HCT116 (cell line): ENCODE results near the gene GPR146. TPM values are rescaled to one million over a fixed set of nuclear protein-coding genes. Genes with fewer than 3 reads are reported as not detected.

ENCODE experiments used
- ATAC-seq: fragments of 200-7000 bp; cut with Tn5 transposase; 2 replicates; pipeline ENCODE4 v1.9.1; 2020; ENCODE audit warnings: mild to moderate bottlenecking, moderate library complexity
- BruUV-seq: library from RNA; stranded (reverse); fragments of 400-500 nt; replicated peaks from 2 replicates; lab custom pipeline; 2021; lab: Mats Ljungman, UMichigan
- CTCF ChIA-PET: fragments of 300-600 bp; sonication (Branson Sonifier 250); formaldehyde crosslinking; loops from one replicate; lab custom pipeline; 2021; ENCODE audit warnings: antibody characterized with exemption; lab: Charles Lee
- POLR2A ChIA-PET: fragments of 300-600, 350-600 bp; sonication (Branson Sonifier 250); formaldehyde crosslinking; loops from one replicate; lab custom pipeline; 2021; ENCODE audit warnings: antibody characterized with exemption; lab: Charles Lee
- RAD21 ChIA-PET, 2 experiments: fragments of 300-600 bp; sonication (Branson Sonifier 250); formaldehyde crosslinking; loops; one replicate each; lab custom pipeline; 2023; ENCODE audit warnings: low total read pairs in 2 of 2; ENCODE audit not compliant: uncharacterized antibody in 2 of 2, unreplicated experiment in 2 of 2, low non-redundant PET in 1 of 2; lab: Charles Lee
- DNase-seq: peaks from one replicate; pipeline ENCODE4 v3.0.0-alpha.2; 2010; ENCODE audit warnings: low read depth, low spot score
- H2AFZ ChIP-seq: fragments of 200-600 bp; shearing (Covaris generic), sonication (generic); 2 replicates; pipeline ENCODE4 v1.6.1; 2017; ENCODE audit warnings: low read depth, mixed run types, mixed read lengths, antibody characterized with exemption, low read length; ENCODE audit not compliant: poor library complexity, severe bottlenecking
- H3K27ac ChIP-seq: 2 replicates; pipeline ENCODE4 v1.5.1; 2012; ENCODE audit warnings: low read depth, low read length
- H3K27me3 ChIP-seq: fragments of 200-600 bp; sonication (generic); 2 replicates; pipeline ENCODE4 v1.6.1; 2016; ENCODE audit warnings: mixed run types, low read length, mixed read lengths; ENCODE audit not compliant: insufficient read depth
- H3K36me3 ChIP-seq, 2 experiments: fragments of 200-500 bp in 1 of 2; fragments of 200-600 bp in 1 of 2; sonication (Bioruptor generic) in 1 of 2; sonication (generic) in 1 of 2; 2 replicates each; pipeline versions ENCODE4 v1.5.1 to v1.6.1; 2014 to 2016; ENCODE audit warnings: low read length in 2 of 2, inconsistent platforms in 1 of 2, mixed read lengths in 1 of 2, mixed run types in 1 of 2; ENCODE audit not compliant: insufficient read depth in 2 of 2, control insufficient read depth in 1 of 2
- H3K4me1 ChIP-seq, 2 experiments: fragments of 200-600 bp in 1 of 2; sonication (generic) in 1 of 2; 2 replicates each; pipeline versions ENCODE4 v1.5.1 to v1.6.1; 2012 to 2017; ENCODE audit warnings: low read length in 2 of 2, inconsistent platforms in 1 of 2, mild to moderate bottlenecking in 1 of 2, mixed read lengths in 1 of 2, mixed run types in 1 of 2, moderate library complexity in 1 of 2; ENCODE audit not compliant: insufficient read depth in 2 of 2, control insufficient read depth in 1 of 2
- H3K4me2 ChIP-seq: fragments of 200-600 bp; sonication (generic); 2 replicates; pipeline ENCODE4 v1.6.1; 2017; ENCODE audit warnings: mixed run types, low read length, mixed read lengths
- H3K4me3 ChIP-seq, 2 experiments: fragments of 200-600 bp in 1 of 2; sonication (generic) in 1 of 2; replicated peaks in 1 of 2; 2 replicates each; pipeline ENCODE4 v1.5.1; 2011 to 2016; ENCODE audit warnings: low read length in 2 of 2, control low read depth in 1 of 2, low read depth in 1 of 2, mild to moderate bottlenecking in 1 of 2, mixed read lengths in 1 of 2, mixed run types in 1 of 2
- H3K79me2 ChIP-seq: fragments of 200-600 bp; sonication (generic); 2 replicates; pipeline ENCODE4 v1.6.1; 2017; ENCODE audit warnings: mild to moderate bottlenecking, mixed run types, low read length, moderate library complexity, mixed read lengths; ENCODE audit not compliant: insufficient read depth
- H3K9ac ChIP-seq: fragments of 200-600 bp; sonication (generic); 2 replicates; pipeline ENCODE4 v1.6.1; 2016; ENCODE audit warnings: low read length, mixed read lengths
- H3K9me2 ChIP-seq: fragments of 200-600 bp; sonication (generic), shearing (Covaris generic); 2 replicates; pipeline ENCODE4 v1.6.1; 2017; ENCODE audit warnings: mixed run types, mild to moderate bottlenecking, moderate library complexity; ENCODE audit not compliant: insufficient read depth
- H3K9me3 ChIP-seq, 2 experiments: fragments of 200-500 bp in 1 of 2; fragments of 200-600 bp in 1 of 2; sonication (Bioruptor generic) in 1 of 2; sonication (generic) in 1 of 2; 2 replicates each; pipeline ENCODE4 v1.6.1; 2014 to 2017; ENCODE audit warnings: low read length in 2 of 2, mixed read lengths in 2 of 2, inconsistent platforms in 1 of 2, low read depth in 1 of 2, mild to moderate bottlenecking in 1 of 2, mixed run types in 1 of 2, moderate library complexity in 1 of 2; ENCODE audit not compliant: control insufficient read depth in 1 of 2, insufficient read depth in 1 of 2
- H4K20me1 ChIP-seq: fragments of 200-600 bp; sonication (generic), shearing (Covaris generic); 2 replicates; pipeline ENCODE4 v1.6.1; 2017; ENCODE audit warnings: mixed run types, mild to moderate bottlenecking, moderate library complexity; ENCODE audit not compliant: insufficient read depth
- CBX3 ChIP-seq: IDR thresholded peaks from 2 replicates; pipeline ENCODE4 v1.6.1; 2012; ENCODE audit warnings: low read depth
- CEBPB ChIP-seq: IDR thresholded peaks from 2 replicates; pipeline ENCODE4 v1.6.1; 2012; ENCODE audit warnings: low read depth
- CTCF ChIP-seq, 3 experiments: fragments of 200-600 bp in 1 of 3; sonication (generic) in 1 of 3; IDR thresholded peaks in 2 of 3; conservative IDR thresholded peaks in 1 of 3; 2 replicates each; pipeline ENCODE4 v1.5.1; 2012 to 2017; ENCODE audit warnings: low read depth in 2 of 3, low read length in 2 of 3, antibody characterized with exemption in 1 of 3, borderline replicate concordance in 1 of 3, control low read depth in 1 of 3, mild to moderate bottlenecking in 1 of 3, mixed read lengths in 1 of 3, mixed run types in 1 of 3, moderate library complexity in 1 of 3; ENCODE audit not compliant: insufficient read depth in 1 of 3
- EGR1 ChIP-seq: IDR thresholded peaks from 2 replicates; pipeline ENCODE4 v1.6.1; 2012; ENCODE audit warnings: low read depth
- ELF1 ChIP-seq: IDR thresholded peaks from 2 replicates; pipeline ENCODE4 v1.6.1; 2012; ENCODE audit warnings: low read depth, borderline replicate concordance
- EZH2 ChIP-seq: fragments of 200-600 bp; sonication (generic); IDR thresholded peaks from 2 replicates; pipeline ENCODE4 v1.6.1; 2017; ENCODE audit warnings: antibody characterized with exemption, mixed run types
- EZH2phosphoT487 ChIP-seq: fragments of 200-600 bp; IDR thresholded peaks from 2 replicates; pipeline ENCODE4 v1.6.1; 2018; ENCODE audit warnings: antibody characterized with exemption, borderline replicate concordance
- POLR2A ChIP-seq: IDR thresholded peaks from 2 replicates; pipeline ENCODE4 v1.7.0; 2011; ENCODE audit warnings: borderline replicate concordance; ENCODE audit not compliant: insufficient read depth, insufficient read length; ENCODE audit errors: extremely low read depth
- POLR2AphosphoS5 ChIP-seq: IDR thresholded peaks from 2 replicates; pipeline ENCODE4 v1.6.1; 2011; ENCODE audit warnings: mild to moderate bottlenecking, low read depth, low read length, moderate library complexity
- SIN3A ChIP-seq: IDR thresholded peaks from 2 replicates; pipeline ENCODE4 v1.6.1; 2012; ENCODE audit warnings: low read depth
- SRF ChIP-seq: IDR thresholded peaks from 2 replicates; pipeline ENCODE4 v1.6.1; 2012; ENCODE audit warnings: low read depth
- YY1 ChIP-seq: IDR thresholded peaks from 2 replicates; pipeline ENCODE4 v1.6.1; 2011; ENCODE audit warnings: low read length, low read depth, moderate library complexity, mild to moderate bottlenecking; ENCODE audit not compliant: insufficient replicate concordance; ENCODE audit errors: extremely low read depth
- ZNF274 ChIP-seq: fragments of 200-500 bp; sonication (Bioruptor generic); IDR thresholded peaks from 2 replicates; pipeline ENCODE4 v1.6.1; 2014; ENCODE audit warnings: mild to moderate bottlenecking, low read depth, low read length, inconsistent platforms
- intact Hi-C: fragments of 100-400 bp; cut with micrococcal nuclease; formaldehyde crosslinking; loops from 2 replicates; pipeline ENCODE4 v1.10.0; 2022
- total RNA-seq: library from RNA; stranded (reverse); gene quantifications from one replicate; pipeline ENCODE4 v1.2.1, GENCODE V29; 2021; ENCODE audit not compliant: unreplicated experiment
- TF ChIP-seq, protein P1 (sequence below): IDR thresholded peaks from 2 replicates; pipeline ENCODE4 v1.6.1; 2012; ENCODE audit warnings: low read depth
- TF ChIP-seq, protein P2 (sequence below): IDR thresholded peaks from 2 replicates; pipeline ENCODE4 v1.6.1; 2012

Gene GPR146
- total RNA-seq, 1 experiment from 2014 or later = 2.4 TPM

GRCh38 chr7:1056785-1057410 is 12.6 kb downstream of the GPR146 start:
- Histone ChIP-seq H3K79me2 (peaks cover 3% of the 10 kb centered on the region; the same call in 1 of the 2 replicates), H3K27me3 (no peaks in the 10 kb centered on the region), H3K9ac (no peak overlapping the region), H4K20me1 (no peaks in the 10 kb centered on the region), H3K4me3 (no peak overlapping the region), H3K9me3 (no peaks in the 10 kb centered on the region)
- DNase-seq (no peak), ATAC-seq (no peak)
- TF ChIP-seq EGR1 (no peak), SIN3A (no peak), POLR2AphosphoS5 (no peak), YY1 (no peak), CTCF (IDR thresholded peaks at IDR 0.05 in 2 of 3, conservative IDR thresholded peaks at IDR 0.05 in 1 of 3; ENCODE audit: borderline replicate concordance in 1 of 3, insufficient read depth in 1 of 3, low read depth in 2 of 3, low read length in 2 of 3) (no peak), SRF (no peak), ELF1 (no peak), CBX3 (no peak), CEBPB (no peak), EZH2 (no peak), ZNF274 (no peak), POLR2A (no peak), EZH2phosphoT487 (no peak)
- TF ChIP-seq, protein P1, sequence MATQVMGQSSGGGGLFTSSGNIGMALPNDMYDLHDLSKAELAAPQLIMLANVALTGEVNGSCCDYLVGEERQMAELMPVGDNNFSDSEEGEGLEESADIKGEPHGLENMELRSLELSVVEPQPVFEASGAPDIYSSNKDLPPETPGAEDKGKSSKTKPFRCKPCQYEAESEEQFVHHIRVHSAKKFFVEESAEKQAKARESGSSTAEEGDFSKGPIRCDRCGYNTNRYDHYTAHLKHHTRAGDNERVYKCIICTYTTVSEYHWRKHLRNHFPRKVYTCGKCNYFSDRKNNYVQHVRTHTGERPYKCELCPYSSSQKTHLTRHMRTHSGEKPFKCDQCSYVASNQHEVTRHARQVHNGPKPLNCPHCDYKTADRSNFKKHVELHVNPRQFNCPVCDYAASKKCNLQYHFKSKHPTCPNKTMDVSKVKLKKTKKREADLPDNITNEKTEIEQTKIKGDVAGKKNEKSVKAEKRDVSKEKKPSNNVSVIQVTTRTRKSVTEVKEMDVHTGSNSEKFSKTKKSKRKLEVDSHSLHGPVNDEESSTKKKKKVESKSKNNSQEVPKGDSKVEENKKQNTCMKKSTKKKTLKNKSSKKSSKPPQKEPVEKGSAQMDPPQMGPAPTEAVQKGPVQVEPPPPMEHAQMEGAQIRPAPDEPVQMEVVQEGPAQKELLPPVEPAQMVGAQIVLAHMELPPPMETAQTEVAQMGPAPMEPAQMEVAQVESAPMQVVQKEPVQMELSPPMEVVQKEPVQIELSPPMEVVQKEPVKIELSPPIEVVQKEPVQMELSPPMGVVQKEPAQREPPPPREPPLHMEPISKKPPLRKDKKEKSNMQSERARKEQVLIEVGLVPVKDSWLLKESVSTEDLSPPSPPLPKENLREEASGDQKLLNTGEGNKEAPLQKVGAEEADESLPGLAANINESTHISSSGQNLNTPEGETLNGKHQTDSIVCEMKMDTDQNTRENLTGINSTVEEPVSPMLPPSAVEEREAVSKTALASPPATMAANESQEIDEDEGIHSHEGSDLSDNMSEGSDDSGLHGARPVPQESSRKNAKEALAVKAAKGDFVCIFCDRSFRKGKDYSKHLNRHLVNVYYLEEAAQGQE = no peak
- TF ChIP-seq, protein P2, sequence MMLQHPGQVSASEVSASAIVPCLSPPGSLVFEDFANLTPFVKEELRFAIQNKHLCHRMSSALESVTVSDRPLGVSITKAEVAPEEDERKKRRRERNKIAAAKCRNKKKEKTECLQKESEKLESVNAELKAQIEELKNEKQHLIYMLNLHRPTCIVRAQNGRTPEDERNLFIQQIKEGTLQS = no peak
- TF ChIP-seq, all 23 proteins: peak for 0
- Histone ChIP-seq H2AFZ (no peak overlapping the region), H3K9me2 (no peaks in the 10 kb centered on the region), H3K4me2 (no peak overlapping the region), H3K4me1 (no peaks in the 10 kb centered on the region), H3K27ac (no peak overlapping the region), H3K36me3 (no peaks in the 10 kb centered on the region)
- CTCF ChIA-PET = no interaction called here
- POLR2A ChIA-PET = no interaction called here
- no TSS peak for BruUV-seq
- intact Hi-C loops = no loop called here
- RAD21 ChIA-PET = no interaction called here
